ENCODE measurements around the gene MRPS2. TPM values are rescaled to one million over a fixed set of nuclear protein-coding genes. Genes with fewer than 3 reads are reported as not detected.

The MRPS2 gene
- total RNA-seq, 1 experiment from 2014 or later = 62.4 TPM

- Histone ChIP-seq H3K27ac (ENCODE audit: low read length) (peak overlapping the region; percentile 47; the same call in 1 of the 2 replicates), H3F3A (ENCODE audit: low read length, unreplicated experiment) (no peaks in the 10 kb centered on the region), H3K4me2 (ENCODE audit: low read length) (peak overlapping the region; percentile 96), H3K9me2 (replicated peaks; ENCODE audit: low read length) (no peaks in the 10 kb centered on the region), H4K20me1 (ENCODE audit: low read length) (no peaks in the 10 kb centered on the region), H2AFZ (ENCODE audit: low read length) (no peak overlapping the region), H3K9ac (ENCODE audit: low read length) (peak overlapping the region; percentile 97), H3K36me3 (ENCODE audit: low read depth, low read length) (peaks cover 6% of the 10 kb centered on the region; the same call in 1 of the 2 replicates), H3K9me3 (ENCODE audit: low read length) (no peaks in the 10 kb centered on the region), H3K79me2 (ENCODE audit: low read length) (peaks cover 22% of the 10 kb centered on the region), H3K4me1 (ENCODE audit: insufficient read depth, low read length) (peaks cover 8% of the 10 kb centered on the region), H3K4me3 (ENCODE audit: low read length) (peak overlapping the region; percentile 72), H3K27me3 (ENCODE audit: low read length) (no peaks in the 10 kb centered on the region)
- TSS peak; percentile 23 for BruUV-seq (replicated peaks)
- DNase-seq (no peak), ATAC-seq (no peak)
- TF ChIP-seq CTCF (conservative IDR thresholded peaks at IDR 0.05; ENCODE audit: low read depth, low read length) (no peak), EZH2phosphoT487 (IDR thresholded peaks at IDR 0.05; ENCODE audit: borderline replicate concordance, low read length) (no peak)
- ChIA-PET CTCF (no interaction called here), POLR2A (ENCODE audit: unreplicated experiment) (no interaction called here)
- intact Hi-C loops (cut with micrococcal nuclease) = no loop called here
These were observed 1.0 kb downstream of the MRPS2 start for GRCh38 chr9:135501261-135502167.

DNA sequence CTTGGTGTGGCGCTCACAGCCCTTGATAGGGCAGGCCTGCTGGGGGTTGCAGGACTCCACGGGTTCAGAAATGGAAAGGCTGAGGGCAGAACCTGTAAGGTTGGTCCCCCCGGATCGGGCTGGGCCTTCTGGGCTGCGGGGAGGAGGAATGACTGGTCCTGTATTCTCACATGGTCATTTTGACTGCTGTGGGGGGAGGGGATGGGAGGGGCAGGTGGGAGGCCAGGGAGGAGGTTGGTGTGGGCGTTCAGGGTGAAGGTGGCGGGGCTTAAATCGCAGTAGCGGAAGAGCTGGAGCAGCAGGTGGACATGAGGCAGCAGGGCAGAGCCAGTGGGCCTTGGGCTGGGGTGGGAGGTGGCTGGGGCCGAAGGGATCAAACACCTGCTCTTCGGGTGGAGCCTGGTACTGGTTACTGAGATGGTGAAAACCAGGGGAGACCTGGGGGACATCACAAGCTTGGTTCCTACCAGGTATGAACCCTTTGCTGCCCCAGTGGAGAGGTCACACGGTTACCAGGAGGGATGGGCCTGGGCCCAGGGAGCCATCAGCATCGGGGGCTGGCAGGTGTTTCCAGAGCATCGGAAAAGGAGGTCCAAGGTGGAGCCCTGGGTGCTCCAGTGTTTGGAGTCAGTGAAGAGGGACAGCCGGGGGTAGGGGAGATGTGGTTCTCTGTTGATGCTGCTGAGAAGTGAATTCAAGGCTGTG, 1.8 kb downstream of the MRPS2 start:
- ChIA-PET CTCF (no interaction called here), POLR2A (ENCODE audit: unreplicated experiment) (no interaction called here)
- Histone ChIP-seq H3K9me2 (replicated peaks; ENCODE audit: low read length) (no peaks in the 10 kb centered on the region), H3K4me2 (ENCODE audit: low read length) (peak overlapping the region; percentile 96), H3K4me1 (ENCODE audit: insufficient read depth, low read length) (peaks cover 7% of the 10 kb centered on the region), H3K36me3 (ENCODE audit: low read depth, low read length) (peaks cover 6% of the 10 kb centered on the region; the same call in 1 of the 2 replicates), H2AFZ (ENCODE audit: low read length) (no peak overlapping the region), H4K20me1 (ENCODE audit: low read length) (no peaks in the 10 kb centered on the region), H3K27me3 (ENCODE audit: low read length) (no peaks in the 10 kb centered on the region), H3K4me3 (ENCODE audit: low read length) (peak overlapping the region; percentile 72; the same call in 1 of the 2 replicates), H3F3A (ENCODE audit: low read length, unreplicated experiment) (no peaks in the 10 kb centered on the region), H3K79me2 (ENCODE audit: low read length) (peaks cover 22% of the 10 kb centered on the region), H3K9me3 (ENCODE audit: low read length) (no peaks in the 10 kb centered on the region), H3K9ac (ENCODE audit: low read length) (no peak overlapping the region), H3K27ac (ENCODE audit: low read length) (no peak overlapping the region)
- BruUV-seq (replicated peaks) = no TSS peak
- ATAC-seq (no peak), DNase-seq (no peak)
- no peak for TF ChIP-seq EZH2 (IDR thresholded peaks at IDR 0.05; ENCODE audit: low read length, unreplicated experiment)
- no peak for TF ChIP-seq CTCF (conservative IDR thresholded peaks at IDR 0.05; ENCODE audit: low read depth, low read length)
- no peak for TF ChIP-seq EZH2phosphoT487 (IDR thresholded peaks at IDR 0.05; ENCODE audit: borderline replicate concordance, low read length)
- intact Hi-C loops (cut with micrococcal nuclease) = no loop called here
